Natural killer cell (primary cell): ENCODE data around the gene SGIP1. TPM values are rescaled to one million over a fixed set of nuclear protein-coding genes. Genes with fewer than 3 reads are reported as not detected.

ENCODE experiments used
- ATAC-seq, 3 donors: fragments of 150-1000 bp in 2 of 3; fragments of 200-7000 bp in 1 of 3; cut with Tn5 transposase; 1 replicate in 1 of 3; 2 replicates in 2 of 3; pipeline ENCODE4 v1.10.0; 2021; ENCODE audit warnings: mild to moderate bottlenecking in 2 of 3, moderate library complexity in 2 of 3
- DNase-seq, 2 donors: peaks; one replicate each; pipeline versions ENCODE4 v3.0.0 to v3.0.0-alpha.2; 2013 to 2021; ENCODE audit warnings: mixed read lengths in 1 of 2
- H3K27ac ChIP-seq: one replicate; pipeline ENCODE4 v1.5.1; 2013; ENCODE audit warnings: mild to moderate bottlenecking, low read length
- H3K27me3 ChIP-seq: one replicate; pipeline ENCODE4 v1.6.1; 2013; ENCODE audit warnings: low read length; ENCODE audit not compliant: control insufficient read depth, insufficient read depth
- H3K36me3 ChIP-seq: one replicate; pipeline ENCODE4 v1.6.1; 2013; ENCODE audit warnings: low read length; ENCODE audit not compliant: control insufficient read depth, insufficient read depth
- H3K4me1 ChIP-seq: one replicate; pipeline ENCODE4 v1.6.1; 2013; ENCODE audit warnings: low read length; ENCODE audit not compliant: control insufficient read depth, insufficient read depth
- H3K4me3 ChIP-seq: one replicate; pipeline ENCODE4 v1.5.1; 2013; ENCODE audit warnings: low read length
- H3K9me3 ChIP-seq: one replicate; pipeline ENCODE4 v1.6.1; 2013; ENCODE audit warnings: low read length; ENCODE audit not compliant: control insufficient read depth, insufficient read depth
- H3K27ac Mint-ChIP-seq, 2 donors: one replicate each; pipeline ENCODE4 v1.8.0; 2022; ENCODE audit warnings: mild to moderate bottlenecking in 2 of 2, mixed read lengths in 2 of 2, moderate library complexity in 1 of 2
- H3K27me3 Mint-ChIP-seq, 2 donors: one replicate each; pipeline ENCODE4 v1.8.0; 2022; ENCODE audit warnings: low read depth in 2 of 2, mixed read lengths in 2 of 2
- H3K36me3 Mint-ChIP-seq: one replicate; pipeline ENCODE4 v1.8.0; 2022; ENCODE audit warnings: mixed read lengths
- H3K4me1 Mint-ChIP-seq, 2 donors: one replicate each; pipeline ENCODE4 v1.8.0; 2022; ENCODE audit warnings: mixed read lengths in 2 of 2
- H3K4me3 Mint-ChIP-seq: one replicate; pipeline ENCODE4 v1.8.0; 2022; ENCODE audit warnings: mild to moderate bottlenecking, moderate library complexity, mixed read lengths
- H3K9me3 Mint-ChIP-seq, 2 donors: one replicate each; pipeline ENCODE4 v1.8.0; 2022; ENCODE audit warnings: mixed read lengths in 2 of 2
- CTCF ChIP-seq: fragments of 200-600 bp; IDR thresholded peaks from one replicate; pipeline ENCODE4 v1.8.0; 2022; ENCODE audit warnings: antibody characterized with exemption
- WGBS: methylation state at CpG from one replicate; pipeline ENCODE4 v1.1.7; 2013; ENCODE audit warnings: missing lambda C conversion rate; ENCODE audit not compliant: insufficient coverage; 5-methylcytosine and 5-hydroxymethylcytosine counted together
- intact Hi-C: fragments of 100-400 bp; cut with micrococcal nuclease; formaldehyde crosslinking; loops from one replicate; pipeline ENCODE4 v1.14.2; 2022
- total RNA-seq, 4 donors: library from RNA; stranded (reverse); fragments of 120-200 nt in 1 of 4; gene quantifications; one replicate each; pipeline versions ENCODE4 v1.2.3 to v1.2.4, GENCODE V29; 2013 to 2022

SGIP1 gene
- total RNA-seq, 3 donors from 2014 or later (not counting 1 experiment from before 2014, with no cell fraction given), result 0.05 TPM; not detected in 2

GRCh38 chr1:66737836-66738235, 203.9 kb downstream of the SGIP1 start:
- no peak overlapping the region for H3K4me3 ChIP-seq
- H3K27ac ChIP-seq, result no peak overlapping the region
- Mint-ChIP-seq H3K4me3 (no peak overlapping the region), H3K4me1 (peaks cover 5 to 7% of the 10 kb centered on the region in 2 donors), H3K27me3 (peaks cover 0 to 1% of the 10 kb centered on the region in 2 donors), H3K9me3 (no peaks in the 10 kb centered on the region), H3K27ac (no peak overlapping the region), H3K36me3 (no peaks in the 10 kb centered on the region)
- no peaks in the 10 kb centered on the region for H3K9me3 ChIP-seq
- no peaks in the 10 kb centered on the region for H3K36me3 ChIP-seq
- H3K4me1 ChIP-seq, result no peaks in the 10 kb centered on the region
- intact Hi-C loops, result no loop called here
- ATAC-seq, result no peak
- no peak for TF ChIP-seq CTCF
- WGBS, result no CpG with 5 or more reads among the region's 2 CpGs
- no peaks in the 10 kb centered on the region for H3K27me3 ChIP-seq
- no peak for DNase-seq

GRCh38 chr1:66739401-66740157, 205.6 kb downstream of the SGIP1 start:
- DNase-seq (no peak), ATAC-seq (no peak)
- H3K9me3 Mint-ChIP-seq, result no peaks in the 10 kb centered on the region
- H3K27ac Mint-ChIP-seq, result no peak overlapping the region
- Histone ChIP-seq H3K27ac (no peak overlapping the region), H3K27me3 (no peaks in the 10 kb centered on the region), H3K36me3 (no peaks in the 10 kb centered on the region), H3K9me3 (no peaks in the 10 kb centered on the region), H3K4me3 (no peak overlapping the region), H3K4me1 (no peaks in the 10 kb centered on the region)
- WGBS, result 58% methylated on average over 9 of the region's 9 CpGs
- peaks cover 5 to 7% of the 10 kb centered on the region in 2 donors for H3K4me1 Mint-ChIP-seq
- intact Hi-C loops, result no loop called here
- no peak for TF ChIP-seq CTCF
- H3K36me3 Mint-ChIP-seq, result no peaks in the 10 kb centered on the region
- H3K27me3 Mint-ChIP-seq, result no peaks in the 10 kb centered on the region
- H3K4me3 Mint-ChIP-seq, result no peak overlapping the region

GRCh38 chr1:66745451-66745850, 211.5 kb downstream of the SGIP1 start:
- no peak for ATAC-seq
- Histone ChIP-seq H3K27me3 (peaks cover 6% of the 10 kb centered on the region), H3K4me1 (no peaks in the 10 kb centered on the region), H3K4me3 (no peak overlapping the region), H3K9me3 (no peaks in the 10 kb centered on the region), H3K36me3 (no peaks in the 10 kb centered on the region), H3K27ac (no peak overlapping the region)
- Mint-ChIP-seq H3K27me3 (peaks cover 4 to 39% of the 10 kb centered on the region in 2 donors), H3K9me3 (no peaks in the 10 kb centered on the region), H3K4me1 (no peaks in the 10 kb centered on the region), H3K4me3 (no peak overlapping the region), H3K36me3 (no peaks in the 10 kb centered on the region), H3K27ac (no peak overlapping the region)
- TF ChIP-seq CTCF, result no peak
- WGBS, result no CpG with 5 or more reads among the region's 2 CpGs
- no peak for DNase-seq
- intact Hi-C loops, result no loop called here

- H3K27me3 ChIP-seq, result peaks cover 23% of the 10 kb centered on the region
- ATAC-seq, result no peak
- H3K27me3 Mint-ChIP-seq, result peaks cover 16 to 57% of the 10 kb centered on the region in 2 donors
- H3K4me1 ChIP-seq, result peaks cover 10% of the 10 kb centered on the region
- intact Hi-C loops, result no loop called here
- no peaks in the 10 kb centered on the region for H3K9me3 ChIP-seq
- H3K36me3 Mint-ChIP-seq, result no peaks in the 10 kb centered on the region
- WGBS, result no CpG with 5 or more reads among the region's 1 CpG
- TF ChIP-seq CTCF, result no peak
- peaks cover 0 to 7% of the 10 kb centered on the region in 2 donors for H3K4me1 Mint-ChIP-seq
- H3K4me3 Mint-ChIP-seq, result no peak overlapping the region
- H3K4me3 ChIP-seq, result no peak overlapping the region
- no peak for DNase-seq
- no peaks in the 10 kb centered on the region for H3K9me3 Mint-ChIP-seq
- no peak overlapping the region for H3K27ac ChIP-seq
- H3K27ac Mint-ChIP-seq, result no peak overlapping the region
- H3K36me3 ChIP-seq, result no peaks in the 10 kb centered on the region
These were observed 213.5 kb downstream of the SGIP1 start for GRCh38 chr1:66747501-66747900.
